GM23248 (cell line): ENCODE results near the gene AP3S2.

ENCODE experiments used
- EZH2 ChIP-seq: fragments of 200-600 bp; sonication (generic); IDR thresholded peaks from 2 replicates; pipeline ENCODE4 v1.6.1; 2018; ENCODE audit warnings: antibody characterized with exemption, mild to moderate bottlenecking; ENCODE audit not compliant: insufficient read depth, poor library complexity, severe bottlenecking
- EZH2phosphoT487 ChIP-seq: fragments of 200-600 bp; sonication (generic); IDR thresholded peaks from 2 replicates; pipeline ENCODE4 v1.6.1; 2018; ENCODE audit warnings: antibody characterized with exemption, moderate library complexity, mild to moderate bottlenecking, low read depth; ENCODE audit not compliant: insufficient read depth

GRCh38 chr15:89810837-89811236 is 83.0 kb downstream of the AP3S2 start:
- TF ChIP-seq EZH2 (no peak), EZH2phosphoT487 (no peak)
